ENCODE data around the gene VCAN. TPM values are rescaled to one million over a fixed set of nuclear protein-coding genes. Genes with fewer than 3 reads are reported as not detected.

Gene VCAN
- total and polyA plus RNA-seq, 2 of the 8 experiments (the other 6 are each of a cell fraction or from before 2014, with no cell fraction given) = 146 to 404 TPM

GRCh38 chr5:83475391-83475863, 3.9 kb downstream of the VCAN start (continued):
- 0 out of 2 replicates have a peak, but pooled peaks have one; percentile 4 for TF ChIP-seq POLR2AphosphoS5 (IDR thresholded peaks at IDR 0.05; ENCODE audit: low read depth, low read length)
- no peak for TF ChIP-seq CBX8 (IDR thresholded peaks at IDR 0.05; ENCODE audit: borderline replicate concordance, low read depth, low read length)
- no peak for TF ChIP-seq SIN3A (conservative IDR thresholded peaks at IDR 0.05 in 1 of 2, IDR thresholded peaks at IDR 0.05 in 1 of 2; ENCODE audit: low read depth in 1 of 2, low read length in 2 of 2)

All from H1 (cell line).